Neutrophil (primary cell): ENCODE results near the gene NRDE2.

ENCODE experiments used
- H3K27ac ChIP-seq: fragments of 200-600 bp; sonication (generic); 2 replicates; pipeline ENCODE4 v1.5.1; 2016; ENCODE audit warnings: mild to moderate bottlenecking, moderate library complexity
- H3K27me3 ChIP-seq: fragments of 200-600 bp; sonication (generic); 2 replicates; pipeline ENCODE4 v1.6.0; 2016; ENCODE audit warnings: mild to moderate bottlenecking
- H3K36me3 ChIP-seq: fragments of 200-600 bp; sonication (generic); 2 replicates; pipeline ENCODE4 v1.5.1; 2017
- H3K4me1 ChIP-seq, 2 experiments: fragments of 200-600 bp in 1 of 2; sonication (generic) in 1 of 2; 1 replicate in 1 of 2; 2 replicates in 1 of 2; pipeline versions ENCODE4 v1.5.1 to v1.6.1; 2013 to 2016; ENCODE audit warnings: low read depth in 1 of 2, low read length in 1 of 2, mild to moderate bottlenecking in 1 of 2, moderate library complexity in 1 of 2; ENCODE audit not compliant: control insufficient read depth in 1 of 2, insufficient read depth in 1 of 2
- H3K4me3 ChIP-seq, 2 experiments: fragments of 200-600 bp in 1 of 2; sonication (generic) in 1 of 2; 1 replicate in 1 of 2; 2 replicates in 1 of 2; pipeline ENCODE4 v1.5.1; 2013 to 2016; ENCODE audit warnings: low read depth in 1 of 2, low read length in 1 of 2, mild to moderate bottlenecking in 1 of 2, moderate library complexity in 1 of 2
- H3K9me3 ChIP-seq: fragments of 200-600 bp; sonication (generic); 2 replicates; pipeline ENCODE4 v1.5.1; 2016
- CTCF ChIP-seq: fragments of 200-600 bp; sonication (generic); IDR thresholded peaks from 2 replicates; pipeline ENCODE4 v1.5.1; 2016; ENCODE audit warnings: antibody characterized with exemption

Gene NRDE2

DNA sequence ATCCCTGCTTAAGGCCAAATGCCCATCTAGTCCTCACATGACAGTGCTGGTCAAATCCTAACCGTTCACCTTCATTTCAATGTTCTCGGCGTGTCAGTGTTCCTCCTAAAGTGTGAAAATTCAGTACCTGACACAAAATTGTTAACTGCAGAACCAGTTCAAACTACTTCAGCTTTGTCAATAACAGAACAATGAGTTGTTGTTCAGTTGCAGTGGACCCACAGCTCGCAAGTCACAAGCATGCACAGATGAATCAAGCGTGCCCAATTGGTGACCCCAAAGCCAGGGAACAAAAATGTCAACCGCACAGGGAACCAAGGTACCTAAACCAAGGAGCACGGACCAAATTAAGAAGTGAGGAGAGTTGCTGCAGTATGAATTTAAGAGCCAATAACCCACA, 23.2 kb downstream of the NRDE2 start:
- Histone ChIP-seq H3K27ac (no peak overlapping the region), H3K9me3 (no peaks in the 10 kb centered on the region), H3K4me1 (peaks cover 0 to 6% of the 10 kb centered on the region in 2 experiments), H3K36me3 (peaks cover 69% of the 10 kb centered on the region), H3K4me3 (no peak overlapping the region), H3K27me3 (no peaks in the 10 kb centered on the region)
- no peak for TF ChIP-seq CTCF

- H3K27ac ChIP-seq = no peak overlapping the region
- no peak overlapping the region for H3K4me3 ChIP-seq
- no peaks in the 10 kb centered on the region for H3K27me3 ChIP-seq
- no peaks in the 10 kb centered on the region for H3K9me3 ChIP-seq
- peaks cover 55% of the 10 kb centered on the region for H3K36me3 ChIP-seq
- peaks cover 16 to 27% of the 10 kb centered on the region in 2 experiments for H3K4me1 ChIP-seq
- TF ChIP-seq CTCF = no peak
Observed at GRCh38 chr14:90305176-90305601, 26.6 kb downstream of the NRDE2 start.

GRCh38 chr14:90304502-90304901, 27.2 kb downstream of the NRDE2 start:
- Histone ChIP-seq H3K4me3 (no peak overlapping the region), H3K9me3 (no peaks in the 10 kb centered on the region), H3K27me3 (no peaks in the 10 kb centered on the region), H3K27ac (no peak overlapping the region), H3K4me1 (peaks cover 23 to 34% of the 10 kb centered on the region in 2 experiments), H3K36me3 (peaks cover 48% of the 10 kb centered on the region)
- TF ChIP-seq CTCF = no peak

GRCh38 chr14:90303473-90303872, 28.3 kb downstream of the NRDE2 start:
- no peak for TF ChIP-seq CTCF
- no peak overlapping the region for H3K4me3 ChIP-seq
- no peaks in the 10 kb centered on the region for H3K9me3 ChIP-seq
- H3K27ac ChIP-seq = no peak overlapping the region
- no peaks in the 10 kb centered on the region for H3K27me3 ChIP-seq
- peaks cover 33 to 44% of the 10 kb centered on the region in 2 experiments for H3K4me1 ChIP-seq
- peaks cover 44% of the 10 kb centered on the region for H3K36me3 ChIP-seq

DNA sequence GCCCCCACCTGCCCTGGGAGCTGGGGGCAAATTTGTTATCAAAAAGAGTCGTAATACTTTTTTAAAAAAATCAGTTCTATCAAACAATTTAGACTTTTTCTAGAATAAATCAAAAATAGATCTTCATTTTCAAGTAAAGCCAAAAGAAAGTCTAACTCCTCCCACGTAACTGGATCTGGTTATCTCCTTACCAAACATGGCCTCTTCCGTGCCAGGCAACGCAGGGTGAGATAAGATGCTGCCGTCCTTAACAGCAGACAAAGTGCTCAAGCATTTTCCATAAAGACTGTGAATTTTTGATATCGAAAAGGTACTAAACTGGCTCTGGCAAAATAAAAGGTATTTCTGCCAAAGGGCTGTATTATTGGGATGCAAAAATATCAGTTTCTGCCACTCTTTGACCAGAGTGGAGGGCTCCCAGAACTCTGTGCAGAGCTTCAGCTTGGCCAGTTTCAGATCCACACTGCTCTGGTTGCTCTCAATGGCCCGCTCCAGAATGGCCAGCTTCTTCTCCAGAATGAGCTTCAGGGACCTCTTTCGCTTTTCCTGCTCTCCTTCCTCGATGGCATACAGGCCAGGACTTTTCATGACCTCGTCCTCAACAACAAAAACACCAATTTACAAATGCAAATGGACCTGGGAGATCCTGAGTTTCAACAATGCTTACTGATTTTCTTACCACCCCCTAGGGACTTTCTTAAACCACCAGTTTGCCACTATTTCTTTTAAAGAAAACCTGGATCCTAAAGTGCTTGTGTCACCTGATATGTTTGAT, 29.0 kb downstream of the NRDE2 start:
- Histone ChIP-seq H3K4me1 (peaks cover 41 to 50% of the 10 kb centered on the region in 2 experiments), H3K27me3 (no peaks in the 10 kb centered on the region), H3K9me3 (no peaks in the 10 kb centered on the region), H3K27ac (no peak overlapping the region), H3K4me3 (no peak overlapping the region), H3K36me3 (peaks cover 39% of the 10 kb centered on the region)
- no peak for TF ChIP-seq CTCF
